Stimulated activated CD8-positive, alpha-beta memory T cell treated with anti-CD3 and anti-CD28 coated beads, Interleukin-7, amount 100 ng/mL, for 24 hours (primary cell): Measurements from ENCODE around the gene GH2.
"Not testable (repeated sequence)": the region's sequence is repeated elsewhere in the genome, so short reads cannot be mapped to it uniquely, and the experiment has no call there.

Experiments
- DNase-seq: peaks from one replicate; pipeline ENCODE4 v3.0.0-alpha.2; 2020; ENCODE audit warnings: low read depth

GH2 gene

DNA sequence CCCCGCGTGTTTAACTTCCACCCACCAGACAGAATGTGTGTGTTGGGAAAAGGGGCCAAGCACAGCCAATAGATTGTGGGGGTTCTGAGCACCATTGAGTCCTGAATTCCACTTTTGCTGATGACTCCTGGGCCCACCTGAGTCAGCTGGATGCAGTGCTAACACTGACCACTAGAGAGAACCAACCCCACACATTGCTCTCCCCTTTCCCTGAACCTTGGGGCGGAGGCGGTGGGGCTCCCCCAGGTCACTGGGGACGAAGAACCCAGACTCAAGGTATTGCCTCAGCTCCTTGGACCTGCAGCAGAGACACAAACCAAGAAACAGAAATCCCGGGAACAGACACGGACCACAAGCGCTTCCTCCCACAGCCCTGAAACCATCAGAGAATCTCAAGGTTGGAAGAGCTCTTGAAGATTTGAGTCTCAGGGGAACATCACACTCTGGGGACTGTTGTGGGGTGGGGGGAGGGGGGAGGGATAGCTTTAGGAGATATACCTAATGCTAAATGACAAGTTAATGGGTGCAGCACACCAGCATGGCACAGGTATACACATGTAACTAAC is 7.6 kb downstream of the GH2 start:
- not testable (repeated sequence) for DNase-seq

DNA sequence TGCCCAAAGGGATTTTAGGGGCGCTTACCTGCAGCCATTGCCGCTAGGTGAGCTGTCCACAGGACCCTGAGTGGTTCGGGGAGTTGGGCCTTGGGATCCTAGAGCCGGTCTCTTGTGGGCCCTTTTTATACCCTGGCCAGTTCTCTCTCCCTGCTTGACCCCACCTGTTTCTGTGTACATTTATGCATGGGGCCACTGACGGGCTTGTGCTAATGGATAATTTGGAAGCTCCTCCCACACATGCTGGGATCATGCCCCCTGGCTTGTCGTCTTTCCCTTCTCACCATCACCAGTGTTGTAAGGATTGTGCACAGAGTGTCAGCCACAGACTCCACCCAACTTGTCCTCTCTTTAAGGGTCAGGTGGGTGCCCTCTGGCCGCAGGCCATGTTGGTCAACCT is 8.2 kb downstream of the GH2 start, which contains the start of gene CSH2:
CSH2 (minus strand) TSS at position 101 of the 400 bp plus-strand sequence; CDS start at position 38, 63 bp downstream.
- not testable (repeated sequence) for DNase-seq

DNA sequence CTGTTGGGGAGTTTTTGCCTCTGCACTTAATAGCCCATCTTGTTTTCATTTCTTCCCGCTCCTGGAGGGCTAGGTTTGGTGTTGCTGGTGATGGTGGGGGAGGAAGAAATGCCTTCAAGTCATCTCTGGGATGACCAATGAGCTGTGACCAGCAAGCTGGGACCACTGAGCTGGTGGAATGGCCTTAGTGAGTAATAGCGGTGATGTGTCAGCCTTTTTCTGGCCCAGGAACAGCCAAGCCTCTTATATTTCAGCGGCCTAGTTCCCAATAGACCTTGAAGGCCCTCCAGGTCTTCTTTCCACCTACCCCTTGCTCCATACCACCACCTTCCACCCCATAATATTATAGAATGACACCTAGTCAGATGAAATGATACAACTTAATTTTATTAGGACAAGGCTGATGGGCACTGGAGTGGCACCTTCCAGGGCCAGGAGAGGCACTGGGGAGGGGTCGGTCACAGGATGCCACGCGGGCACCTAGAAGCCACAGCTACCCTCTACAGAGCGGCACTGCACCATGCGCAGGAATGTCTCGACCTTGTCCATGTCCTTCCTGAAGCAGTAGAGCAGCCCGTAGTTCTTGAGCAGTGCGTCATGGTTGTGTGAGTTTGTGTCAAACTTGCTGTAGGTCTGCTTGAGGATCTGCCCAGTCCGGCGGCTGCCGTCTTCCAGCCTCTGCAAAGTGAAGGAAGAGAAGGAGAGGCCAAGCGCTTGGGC is 9.9 kb downstream of the GH2 start:
- not testable (repeated sequence) for DNase-seq

DNA sequence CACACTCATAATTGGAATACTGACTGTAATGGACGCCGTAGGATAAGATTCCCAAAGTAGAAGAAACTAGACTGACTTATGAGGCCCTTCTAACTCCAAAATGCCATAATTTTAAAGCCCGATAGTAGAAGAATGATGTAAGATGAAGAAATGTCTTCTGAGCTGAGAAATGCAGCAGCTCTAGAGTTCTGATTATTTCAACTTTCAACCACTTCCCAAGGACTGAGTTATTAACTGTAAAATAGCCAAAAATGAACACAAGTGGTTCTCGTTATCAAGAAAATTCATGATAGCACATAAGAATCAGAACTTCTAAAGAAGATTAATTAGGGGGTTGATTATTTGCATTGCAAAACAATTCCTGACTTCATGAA is 11.5 kb downstream of the GH2 start:
- not testable (repeated sequence) for DNase-seq

DNA sequence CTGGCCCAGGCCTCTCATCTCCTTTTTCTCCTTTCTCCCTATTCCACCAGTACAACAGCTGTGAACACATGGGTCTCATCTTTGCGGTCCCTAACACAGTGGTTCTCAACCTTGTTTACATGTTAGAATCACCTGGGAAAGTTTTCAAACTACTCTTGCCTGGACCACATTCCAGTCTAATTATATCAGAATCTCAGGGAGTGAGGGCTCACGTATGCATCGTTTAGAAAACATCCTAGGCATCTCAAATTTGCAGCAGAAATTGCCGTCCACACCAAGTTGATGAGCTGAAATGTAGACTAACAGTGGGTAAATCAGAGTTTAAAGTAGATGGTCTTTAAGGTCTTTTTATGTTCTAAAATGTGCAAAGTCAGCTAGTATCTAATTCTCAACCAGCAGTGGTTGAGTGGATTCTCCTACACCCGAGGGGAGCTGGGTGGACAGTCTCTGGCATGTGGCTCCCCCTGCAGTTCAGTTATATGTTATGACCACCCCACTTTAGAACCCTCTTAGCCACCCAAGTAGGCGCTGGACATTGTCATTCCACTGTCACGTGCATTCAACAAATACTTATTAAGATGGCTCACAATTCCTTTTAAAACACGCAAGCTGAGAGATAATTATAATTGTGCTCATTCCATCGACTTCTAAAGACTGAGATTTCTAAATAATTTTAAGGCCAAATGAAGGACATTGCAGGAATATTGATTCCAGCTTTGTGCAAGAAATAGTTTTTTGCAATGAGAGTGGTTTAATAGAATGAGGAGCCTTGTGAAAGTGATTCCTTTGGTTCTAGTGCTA is 12.1 kb downstream of the GH2 start:
- DNase-seq = not testable (repeated sequence)

DNA sequence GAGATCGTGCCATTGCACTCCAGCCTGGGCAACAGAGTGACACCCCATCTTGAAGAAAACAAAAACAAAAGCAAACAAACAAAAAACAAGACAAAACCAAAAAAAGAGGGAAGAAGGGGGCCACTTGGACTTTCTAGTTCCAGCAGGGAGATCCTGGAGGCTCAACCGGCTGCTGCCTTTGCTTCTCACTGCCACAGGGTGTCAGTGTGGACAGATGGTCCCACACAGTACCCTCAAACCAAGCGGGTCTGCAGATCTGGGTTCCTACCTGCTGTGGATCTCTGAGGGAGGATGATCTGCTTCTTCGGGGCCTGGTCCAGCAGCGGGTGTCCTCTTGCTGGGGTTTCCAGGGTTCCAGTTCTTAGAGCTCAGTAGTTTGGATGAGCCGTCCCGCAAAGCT is 15.1 kb downstream of the GH2 start:
- not testable (repeated sequence) for DNase-seq

DNA sequence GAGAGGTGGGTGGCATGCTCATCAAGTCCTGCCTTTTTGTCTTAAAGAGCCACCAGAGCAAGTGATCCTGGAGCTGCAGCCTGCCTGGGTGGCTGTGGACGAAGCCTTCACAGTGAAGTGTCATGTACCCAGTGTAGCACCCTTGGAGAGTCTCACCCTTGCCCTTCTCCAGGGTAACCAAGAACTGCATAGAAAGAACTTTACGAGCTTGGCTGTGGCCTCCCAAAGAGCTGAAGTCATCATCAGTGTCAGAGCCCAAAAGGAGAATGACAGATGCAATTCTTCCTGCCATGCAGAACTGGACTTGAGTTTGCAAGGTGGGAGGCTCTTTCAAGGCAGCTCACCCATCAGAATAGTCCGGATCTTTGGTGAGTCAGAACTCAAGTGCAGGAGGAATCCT is 22.5 kb downstream of the GH2 start:
- no peak for DNase-seq

DNA sequence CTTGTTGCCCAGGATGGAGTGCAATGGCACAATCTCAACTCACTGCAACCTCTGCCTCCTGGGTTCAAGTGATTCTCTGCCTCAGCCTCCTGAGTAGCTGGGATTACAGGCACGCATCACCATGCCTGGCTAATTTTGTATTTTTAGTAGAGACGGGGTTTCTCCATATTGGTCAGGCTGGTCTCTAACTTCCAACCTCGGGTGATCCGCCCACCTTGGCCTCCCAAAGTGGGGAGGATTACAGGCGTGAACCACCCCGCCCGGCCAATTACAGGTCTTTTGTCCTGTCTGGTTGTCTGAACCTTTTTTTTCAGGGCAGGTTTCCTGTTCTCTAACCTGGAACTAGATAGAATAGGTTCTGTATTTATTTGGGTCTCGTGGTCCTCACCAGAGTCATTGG is 25.3 kb downstream of the GH2 start:
- DNase-seq = not testable (repeated sequence)

DNA sequence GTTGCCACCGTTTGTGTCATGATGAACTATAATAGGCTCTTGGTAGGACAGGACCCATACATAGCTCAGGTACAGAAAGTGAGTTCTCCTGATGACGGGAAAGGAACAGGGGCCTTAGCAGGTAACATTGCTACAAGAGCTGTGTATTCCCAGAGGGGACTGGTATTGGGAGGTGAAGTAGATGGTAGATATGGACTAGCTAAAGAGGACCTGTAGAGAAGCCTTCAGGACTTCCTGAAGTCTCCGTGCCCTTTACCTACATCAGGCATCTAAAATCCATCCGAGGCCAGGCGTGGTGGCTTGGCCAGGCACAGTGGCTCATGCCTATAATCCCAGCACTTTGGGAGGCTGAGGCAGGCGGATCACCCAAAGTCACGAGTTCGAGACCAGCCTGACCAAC is 26.6 kb downstream of the GH2 start:
- DNase-seq = no peak

DNA sequence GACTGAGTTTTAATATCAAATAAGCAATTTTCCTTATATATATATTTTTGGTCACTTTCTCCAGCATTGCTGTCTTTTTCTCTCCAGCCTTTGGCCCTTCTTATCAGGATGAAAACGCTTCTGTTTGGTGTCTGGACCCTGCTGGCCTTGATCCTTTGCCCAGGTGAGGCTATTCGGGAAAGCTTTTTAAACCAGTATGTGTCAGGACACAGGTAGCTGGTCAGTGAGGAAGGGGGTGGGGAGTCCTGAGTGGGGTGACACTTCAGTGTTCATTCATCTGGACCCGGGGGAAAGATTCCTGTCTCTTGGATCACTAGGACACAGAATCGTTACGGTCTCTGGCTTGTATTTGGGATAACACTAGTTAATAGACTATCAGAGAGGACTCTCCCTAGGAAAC is 27.0 kb downstream of the GH2 start:
- no peak for DNase-seq

DNA sequence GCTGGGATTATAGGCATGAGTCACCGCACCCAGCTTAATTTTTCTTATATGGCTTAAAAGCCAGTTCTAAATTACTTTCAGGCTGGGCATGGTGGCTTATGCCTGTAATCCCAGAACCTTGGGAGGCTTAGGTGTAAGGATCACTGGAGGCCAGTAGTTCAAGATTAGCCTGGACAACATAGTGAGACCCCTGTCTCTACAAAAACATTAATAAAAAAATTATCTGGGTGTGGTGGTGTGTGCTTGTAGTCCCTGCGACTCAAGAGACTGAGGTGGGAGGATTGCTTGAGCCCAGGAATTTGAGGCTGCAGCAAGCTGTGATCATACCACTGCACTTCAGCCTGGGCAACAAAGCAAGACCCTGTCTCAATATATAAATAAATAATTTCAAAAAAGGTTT is 28.5 kb downstream of the GH2 start:
- DNase-seq = no peak

DNA sequence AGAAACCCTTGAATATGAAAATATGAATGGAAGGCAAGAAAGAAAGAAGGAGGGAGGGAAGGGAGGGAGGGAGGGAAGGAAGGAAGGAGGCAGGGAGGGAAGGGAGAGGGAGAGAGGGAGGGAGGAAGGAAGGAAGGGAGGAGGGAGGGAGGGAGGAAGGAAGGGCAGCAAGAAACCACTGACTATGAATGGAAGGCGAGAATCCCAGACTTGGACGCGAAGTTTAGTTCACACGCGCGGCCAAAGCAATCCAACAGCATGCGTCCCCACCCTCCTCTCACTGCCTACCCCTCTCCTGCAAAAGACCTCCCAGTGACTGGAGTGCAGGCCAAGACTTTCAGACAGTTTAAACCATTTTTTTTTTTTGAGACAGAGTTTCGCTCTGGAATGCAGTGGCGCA is 31.3 kb downstream of the GH2 start:
- DNase-seq = no peak

DNA sequence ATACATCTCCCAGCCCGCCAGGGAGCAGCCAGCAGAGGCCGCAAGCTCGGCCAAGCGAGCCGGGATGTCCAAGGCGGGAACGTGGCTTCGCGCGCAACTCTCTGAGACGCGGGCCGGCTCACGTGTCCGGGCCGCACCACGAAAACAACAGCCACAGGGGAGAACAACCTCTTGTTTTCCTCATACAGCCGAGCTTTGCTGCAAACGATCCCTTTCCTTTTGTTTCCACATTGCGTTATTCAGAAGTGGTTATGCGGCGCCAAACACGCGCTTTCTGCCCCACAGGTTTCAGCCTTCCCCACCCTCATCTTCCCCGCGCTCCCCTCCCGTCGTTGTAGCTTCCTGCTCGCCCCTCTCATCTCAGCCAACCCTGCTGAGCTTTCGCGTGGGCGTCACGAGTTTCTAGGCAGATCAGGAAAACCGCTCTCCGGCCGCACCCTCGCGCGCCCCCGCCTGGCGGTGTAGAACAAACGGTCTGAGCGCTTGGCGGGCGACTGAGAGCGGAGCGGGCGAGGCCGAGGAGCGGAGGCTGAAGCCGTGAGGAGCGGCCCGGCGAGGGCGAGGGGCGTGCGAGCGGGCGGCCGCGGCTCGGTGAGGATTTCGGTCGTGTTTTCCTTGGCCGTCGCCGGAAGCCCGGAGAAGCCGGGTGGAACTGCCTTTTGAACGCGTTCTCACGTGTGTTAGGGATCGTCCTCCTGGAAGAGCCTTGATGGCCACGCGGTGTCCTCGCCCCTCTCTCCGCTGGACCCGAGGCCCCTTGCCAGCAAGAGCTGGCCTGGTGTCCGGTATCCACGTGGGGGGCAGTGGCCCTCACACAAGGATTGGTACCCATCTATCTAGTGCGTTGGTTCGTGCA is 32.7 kb downstream of the GH2 start:
- peak; percentile 89 for DNase-seq

DNA sequence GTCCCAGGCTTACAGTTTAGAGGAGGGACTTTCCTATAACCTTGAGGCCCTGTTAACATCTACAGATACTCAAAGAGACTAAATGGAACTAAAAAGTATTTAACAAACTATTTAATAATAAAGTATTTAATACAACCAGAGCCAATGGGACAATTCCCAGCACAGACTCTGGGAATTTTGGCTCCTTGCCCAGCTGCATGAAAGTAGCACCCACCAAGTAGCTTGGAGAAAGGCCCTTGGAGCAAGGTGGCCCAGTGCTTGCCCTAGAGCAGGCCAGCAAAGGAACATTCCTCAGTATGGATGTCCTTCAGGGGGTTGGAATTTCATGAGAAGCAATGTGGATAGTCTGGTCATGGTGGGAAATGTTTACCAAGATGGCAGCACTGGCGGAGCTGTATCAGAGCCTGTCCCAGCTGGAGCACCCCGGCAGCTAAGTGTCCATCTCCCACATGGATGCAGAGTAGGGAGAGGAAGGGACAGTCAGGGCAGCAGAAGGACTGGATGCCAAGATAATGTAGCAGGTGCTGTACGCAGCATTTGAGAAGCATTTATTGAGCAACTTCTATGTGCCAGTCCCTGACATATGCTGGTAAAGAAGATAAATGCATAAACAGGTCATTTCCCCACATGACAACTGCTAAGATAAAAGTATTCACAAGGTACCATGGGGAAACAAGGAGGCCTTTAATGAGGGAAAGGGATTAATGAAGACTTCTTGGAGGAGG is 34.1 kb downstream of the GH2 start:
- DNase-seq = no peak

DNA sequence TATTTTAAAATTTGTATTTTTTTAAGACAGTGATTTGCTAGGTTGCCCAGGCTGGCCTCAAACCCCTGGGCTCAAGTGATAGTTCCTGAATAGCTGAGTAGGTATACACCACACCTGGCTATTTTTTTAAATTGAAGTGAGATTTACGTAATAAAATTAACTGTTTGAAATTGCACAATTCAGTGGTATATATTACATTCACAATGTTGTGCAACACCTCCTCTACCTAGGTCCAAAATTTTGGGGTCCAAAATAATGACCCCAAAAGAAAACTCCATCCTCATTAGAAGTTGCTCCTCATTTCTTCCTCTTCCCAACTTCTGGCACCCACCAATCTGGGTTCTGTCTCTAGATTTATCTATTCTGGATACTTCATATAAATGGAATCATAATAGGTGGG is 36.2 kb downstream of the GH2 start:
- DNase-seq = no peak

DNA sequence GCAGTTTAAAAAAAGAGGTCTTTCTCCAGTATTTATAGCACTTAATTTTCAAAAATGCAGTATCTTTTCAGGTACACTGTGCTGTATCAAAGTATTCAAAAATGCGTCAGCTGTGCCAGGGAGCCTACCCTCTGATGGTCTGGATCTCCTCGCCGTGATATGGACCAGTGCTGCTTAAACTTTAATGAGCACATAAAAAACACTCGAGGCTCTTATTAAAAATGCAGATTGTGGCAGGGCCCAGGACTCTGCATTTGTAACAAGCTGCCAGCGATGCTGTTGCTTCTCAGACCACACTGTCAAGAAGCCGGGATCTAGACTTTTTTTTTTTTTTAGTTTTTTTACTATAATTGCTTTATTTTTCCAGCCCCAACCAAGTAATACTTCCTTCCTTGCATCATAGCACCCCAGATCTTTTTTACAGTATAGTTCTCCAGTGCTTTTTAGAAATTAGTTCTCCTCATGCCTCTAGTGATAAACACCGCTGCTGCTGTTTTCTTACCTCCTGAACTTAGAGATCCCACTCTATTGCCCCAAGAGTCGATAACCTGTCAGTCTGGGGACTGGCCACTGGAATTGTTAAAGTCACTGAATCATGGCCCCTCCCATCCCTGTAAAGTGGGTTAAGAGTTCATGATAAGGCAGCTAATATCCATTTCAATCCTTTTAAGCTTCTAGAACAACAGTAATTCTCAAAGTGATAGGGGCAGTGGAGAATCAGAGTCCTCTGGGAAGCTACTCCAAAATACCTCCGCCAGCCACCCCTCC is 37.6 kb downstream of the GH2 start:
- DNase-seq = no peak

DNA sequence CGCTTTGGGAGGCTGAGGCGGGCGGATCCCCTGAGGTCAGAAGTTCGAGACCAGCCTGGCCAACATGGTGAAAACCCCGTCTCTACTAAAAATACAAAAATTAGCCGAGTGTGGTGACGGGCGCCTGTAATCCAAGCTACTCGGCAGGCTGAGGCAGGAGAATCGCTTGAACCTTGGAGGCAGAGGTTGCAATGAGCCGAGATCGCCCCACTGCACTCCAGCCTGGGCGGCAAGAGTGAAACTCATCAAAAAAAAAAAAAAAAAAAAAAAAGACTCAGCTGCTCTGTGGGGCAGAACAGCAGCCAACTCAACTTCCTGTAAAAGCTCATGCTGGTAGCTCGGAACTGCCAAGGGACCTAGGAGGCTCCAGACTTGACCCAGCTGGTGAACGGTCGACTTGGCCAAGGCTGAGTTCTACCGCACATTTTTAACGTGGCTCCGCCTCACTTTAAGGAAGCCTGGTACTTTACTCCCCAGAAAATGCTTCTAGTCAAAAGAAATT is 38.3 kb downstream of the GH2 start:
- not testable (repeated sequence) for DNase-seq

DNA sequence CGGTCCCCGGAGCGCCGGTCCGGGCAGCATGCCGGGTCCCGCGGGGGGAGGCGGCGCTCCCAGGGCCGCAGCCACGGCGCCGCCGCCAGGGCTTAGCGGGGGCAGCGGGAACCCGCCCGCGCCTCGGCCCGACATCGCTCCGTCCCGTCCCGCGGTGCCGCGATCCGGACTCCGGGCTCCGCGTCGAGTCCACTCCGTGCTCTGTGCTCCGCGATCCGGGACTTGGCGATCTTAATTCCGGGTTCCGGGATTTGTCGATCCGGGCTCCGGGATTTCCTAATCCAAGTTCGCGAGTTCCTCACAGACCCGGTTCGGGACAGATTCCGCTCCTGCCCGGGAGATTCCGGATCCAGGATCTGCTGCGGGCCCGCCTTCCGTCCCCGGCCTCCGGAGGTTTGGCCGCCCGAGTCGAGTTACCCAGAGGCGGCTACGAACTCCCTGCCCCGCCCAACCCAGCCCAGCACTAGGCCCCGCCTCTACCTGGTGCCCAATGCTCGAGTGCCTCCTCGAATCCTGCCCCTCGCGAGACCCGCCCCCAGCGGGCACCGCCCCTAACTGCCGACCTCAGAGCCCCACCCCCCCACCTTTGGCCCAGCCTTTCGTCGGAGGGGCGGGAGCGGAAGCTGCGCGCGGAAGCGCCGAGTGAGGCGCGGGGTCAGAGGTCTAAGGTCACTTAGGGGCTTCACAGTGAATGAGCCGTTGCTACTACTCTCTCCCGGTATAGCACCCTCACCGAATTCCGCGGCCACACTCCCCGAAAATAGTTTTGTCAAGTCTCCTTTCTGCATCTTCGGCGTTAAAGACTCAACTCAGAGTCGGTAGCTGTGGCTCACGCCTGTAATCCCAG is 39.0 kb downstream of the GH2 start, which contains the start of gene SMARCD2:
SMARCD2 (minus strand) TSS at position 146 of the 847 bp plus-strand sequence; CDS start at position 135, 11 bp downstream.
- DNase-seq = peak; percentile 98

DNA sequence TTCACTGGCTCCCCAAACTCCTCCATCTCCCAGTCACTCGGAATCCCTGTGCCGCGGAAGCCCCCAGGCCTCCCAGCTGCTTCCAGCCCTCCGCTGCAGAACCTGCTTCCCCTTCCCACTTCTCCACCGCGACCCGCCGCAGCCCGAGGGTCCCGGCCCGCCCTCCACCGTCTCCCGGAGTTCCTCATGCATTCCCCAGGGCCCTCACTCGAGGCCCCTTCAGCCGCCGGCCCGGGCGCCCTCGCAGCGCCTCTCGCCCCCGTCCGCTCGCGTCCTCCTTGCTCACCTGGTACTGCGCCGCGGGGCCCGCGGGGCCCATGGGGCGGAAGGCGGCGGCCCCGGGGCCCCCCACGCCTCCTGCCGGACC is 39.6 kb downstream of the GH2 start:
- no peak for DNase-seq
